ENCODE results near the gene VTI1A. TPM values are rescaled to one million over a fixed set of nuclear protein-coding genes. Genes with fewer than 3 reads are reported as not detected.
A peak's percentile ranks its signal among the peaks of the same experiment; 100 is the strongest.

VTI1A gene
- polyA plus RNA-seq, 2 of the 4 experiments (the other 2 are of a cell fraction): 17.0 to 25.3 TPM

DNA sequence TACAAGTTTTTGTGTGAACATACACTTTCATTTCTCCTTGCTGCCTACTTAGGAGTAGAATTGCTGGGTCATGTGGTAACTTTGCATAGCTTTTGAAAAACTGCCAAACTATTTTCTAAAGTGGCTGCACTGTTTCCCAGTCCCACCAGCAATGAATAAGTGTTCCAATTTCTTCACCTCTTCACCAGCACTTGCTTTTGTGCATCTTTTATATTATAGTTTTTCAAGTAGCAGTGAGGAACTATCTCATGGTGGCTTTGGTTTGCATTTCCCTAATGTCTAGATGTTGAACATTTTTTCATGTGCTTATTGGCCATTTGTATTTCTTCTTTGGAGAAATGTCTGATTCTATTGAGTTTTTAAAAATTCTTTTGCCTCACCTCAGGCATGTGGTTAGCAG, 273.2 kb downstream of the VTI1A start:
- TF ChIP-seq, protein P1, sequence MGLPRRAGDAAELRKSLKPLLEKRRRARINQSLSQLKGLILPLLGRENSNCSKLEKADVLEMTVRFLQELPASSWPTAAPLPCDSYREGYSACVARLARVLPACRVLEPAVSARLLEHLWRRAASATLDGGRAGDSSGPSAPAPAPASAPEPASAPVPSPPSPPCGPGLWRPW (IDR thresholded peaks at IDR 0.05): no peak
- TF ChIP-seq, protein P2, sequence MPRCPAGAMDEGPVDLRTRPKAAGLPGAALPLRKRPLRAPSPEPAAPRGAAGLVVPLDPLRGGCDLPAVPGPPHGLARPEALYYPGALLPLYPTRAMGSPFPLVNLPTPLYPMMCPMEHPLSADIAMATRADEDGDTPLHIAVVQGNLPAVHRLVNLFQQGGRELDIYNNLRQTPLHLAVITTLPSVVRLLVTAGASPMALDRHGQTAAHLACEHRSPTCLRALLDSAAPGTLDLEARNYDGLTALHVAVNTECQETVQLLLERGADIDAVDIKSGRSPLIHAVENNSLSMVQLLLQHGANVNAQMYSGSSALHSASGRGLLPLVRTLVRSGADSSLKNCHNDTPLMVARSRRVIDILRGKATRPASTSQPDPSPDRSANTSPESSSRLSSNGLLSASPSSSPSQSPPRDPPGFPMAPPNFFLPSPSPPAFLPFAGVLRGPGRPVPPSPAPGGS (IDR thresholded peaks at IDR 0.05): no peak
- TF ChIP-seq MAFK (IDR thresholded peaks at IDR 0.05; ENCODE audit: partially characterized antibody): no peak
- TF ChIP-seq, protein P3, sequence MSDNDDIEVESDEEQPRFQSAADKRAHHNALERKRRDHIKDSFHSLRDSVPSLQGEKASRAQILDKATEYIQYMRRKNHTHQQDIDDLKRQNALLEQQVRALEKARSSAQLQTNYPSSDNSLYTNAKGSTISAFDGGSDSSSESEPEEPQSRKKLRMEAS (IDR thresholded peaks at IDR 0.05): no peak
- TF ChIP-seq GATA3 (IDR thresholded peaks at IDR 0.05; ENCODE audit: borderline replicate concordance): no peak
- no peak for TF ChIP-seq ZC3H11A (IDR thresholded peaks at IDR 0.05)
- no peak for TF ChIP-seq NR3C1 (IDR thresholded peaks at IDR 0.05)
- H3K4me3 ChIP-seq: no peak overlapping the region
- FAIRE-seq (no peak), ATAC-seq (no peak), DNase-seq (ENCODE audit: low read depth in 1 of 2, low spot score in 1 of 2) (no peak)
- ChIA-PET CTCF (interaction anchor here (0.9 to 1.9 kb wide), 5 partner anchors 12 to 69 kb away, joined by 3 to 7 read pairs (median 4); no protein-coding TSS in a partner anchor), POLR2A (no interaction called here)
- no peaks in the 10 kb centered on the region for H3K9me3 ChIP-seq
- no peak overlapping the region for H3K27ac ChIP-seq
- peaks cover 31% of the 10 kb centered on the region for H3K4me1 ChIP-seq
- no peak overlapping the region for H3K4me2 ChIP-seq

DNA sequence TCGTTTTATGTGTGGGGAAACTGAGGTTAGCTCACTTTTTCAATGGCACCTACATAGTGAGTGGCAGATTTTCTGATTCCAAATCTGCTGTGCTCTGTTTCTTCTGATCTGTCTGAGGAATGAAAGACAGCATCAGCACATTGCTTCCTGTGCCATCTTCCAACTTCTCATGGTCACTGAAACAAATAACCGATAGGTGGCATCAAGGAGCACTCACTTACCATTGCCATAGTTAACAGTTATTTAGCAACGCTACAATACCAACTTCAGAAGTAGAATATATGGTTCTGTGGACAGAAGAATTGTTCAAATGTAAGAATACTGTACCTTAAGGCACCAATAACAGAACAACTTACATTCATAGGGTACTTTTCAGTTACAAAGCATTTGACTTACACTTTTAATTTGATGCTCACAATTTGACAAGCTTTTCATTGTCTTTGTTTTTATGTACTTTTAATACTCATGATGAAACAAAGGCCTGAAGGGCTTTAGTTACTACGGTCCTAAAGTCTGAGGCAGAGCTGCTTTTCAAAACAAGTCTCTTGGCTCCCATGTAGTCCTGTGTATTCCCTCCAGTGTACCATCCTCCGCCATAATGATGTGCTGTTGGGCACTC, 274.2 kb downstream of the VTI1A start:
- no peak overlapping the region for H3K4me2 ChIP-seq
- ChIA-PET POLR2A (no interaction called here), CTCF (interaction anchor here (0.6 to 2.5 kb wide), 21 partner anchors 11 to 659 kb away, joined by 3 to 13 read pairs (median 3); no protein-coding TSS in a partner anchor)
- H3K4me1 ChIP-seq: peaks cover 21% of the 10 kb centered on the region
- no peak overlapping the region for H3K4me3 ChIP-seq
- TF ChIP-seq RFX5 (IDR thresholded peaks at IDR 0.05) (no peak), GATA3 (IDR thresholded peaks at IDR 0.05; ENCODE audit: borderline replicate concordance) (no peak), ZSCAN20 (CRISPR knock-in tag; IDR thresholded peaks at IDR 0.05) (no peak), CBX8 (IDR thresholded peaks at IDR 0.05) (no peak), FOXS1 (CRISPR knock-in tag; IDR thresholded peaks at IDR 0.05) (no peak), PHF8 (IDR thresholded peaks at IDR 0.05; ENCODE audit: borderline replicate concordance, low read depth) (no peak), HOXB13 (CRISPR knock-in tag; IDR thresholded peaks at IDR 0.05; ENCODE audit: low read depth) (no peak), CEBPB (IDR thresholded peaks at IDR 0.05) (0 out of 4 replicates have a peak, but pooled peaks of 1 of the 2 experiments have one; percentile 22), SMC3 (IDR thresholded peaks at IDR 0.05) (peak; percentile 63), MAFK (IDR thresholded peaks at IDR 0.05; ENCODE audit: partially characterized antibody) (peak; percentile 58), RAD21 (conservative IDR thresholded peaks at IDR 0.05 in 1 of 2, IDR thresholded peaks at IDR 0.05 in 1 of 2) (peak; percentile 60 to 66)
- TF ChIP-seq, protein P4, sequence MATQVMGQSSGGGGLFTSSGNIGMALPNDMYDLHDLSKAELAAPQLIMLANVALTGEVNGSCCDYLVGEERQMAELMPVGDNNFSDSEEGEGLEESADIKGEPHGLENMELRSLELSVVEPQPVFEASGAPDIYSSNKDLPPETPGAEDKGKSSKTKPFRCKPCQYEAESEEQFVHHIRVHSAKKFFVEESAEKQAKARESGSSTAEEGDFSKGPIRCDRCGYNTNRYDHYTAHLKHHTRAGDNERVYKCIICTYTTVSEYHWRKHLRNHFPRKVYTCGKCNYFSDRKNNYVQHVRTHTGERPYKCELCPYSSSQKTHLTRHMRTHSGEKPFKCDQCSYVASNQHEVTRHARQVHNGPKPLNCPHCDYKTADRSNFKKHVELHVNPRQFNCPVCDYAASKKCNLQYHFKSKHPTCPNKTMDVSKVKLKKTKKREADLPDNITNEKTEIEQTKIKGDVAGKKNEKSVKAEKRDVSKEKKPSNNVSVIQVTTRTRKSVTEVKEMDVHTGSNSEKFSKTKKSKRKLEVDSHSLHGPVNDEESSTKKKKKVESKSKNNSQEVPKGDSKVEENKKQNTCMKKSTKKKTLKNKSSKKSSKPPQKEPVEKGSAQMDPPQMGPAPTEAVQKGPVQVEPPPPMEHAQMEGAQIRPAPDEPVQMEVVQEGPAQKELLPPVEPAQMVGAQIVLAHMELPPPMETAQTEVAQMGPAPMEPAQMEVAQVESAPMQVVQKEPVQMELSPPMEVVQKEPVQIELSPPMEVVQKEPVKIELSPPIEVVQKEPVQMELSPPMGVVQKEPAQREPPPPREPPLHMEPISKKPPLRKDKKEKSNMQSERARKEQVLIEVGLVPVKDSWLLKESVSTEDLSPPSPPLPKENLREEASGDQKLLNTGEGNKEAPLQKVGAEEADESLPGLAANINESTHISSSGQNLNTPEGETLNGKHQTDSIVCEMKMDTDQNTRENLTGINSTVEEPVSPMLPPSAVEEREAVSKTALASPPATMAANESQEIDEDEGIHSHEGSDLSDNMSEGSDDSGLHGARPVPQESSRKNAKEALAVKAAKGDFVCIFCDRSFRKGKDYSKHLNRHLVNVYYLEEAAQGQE (IDR thresholded peaks at IDR 0.05): no peak
- TF ChIP-seq, protein P5, sequence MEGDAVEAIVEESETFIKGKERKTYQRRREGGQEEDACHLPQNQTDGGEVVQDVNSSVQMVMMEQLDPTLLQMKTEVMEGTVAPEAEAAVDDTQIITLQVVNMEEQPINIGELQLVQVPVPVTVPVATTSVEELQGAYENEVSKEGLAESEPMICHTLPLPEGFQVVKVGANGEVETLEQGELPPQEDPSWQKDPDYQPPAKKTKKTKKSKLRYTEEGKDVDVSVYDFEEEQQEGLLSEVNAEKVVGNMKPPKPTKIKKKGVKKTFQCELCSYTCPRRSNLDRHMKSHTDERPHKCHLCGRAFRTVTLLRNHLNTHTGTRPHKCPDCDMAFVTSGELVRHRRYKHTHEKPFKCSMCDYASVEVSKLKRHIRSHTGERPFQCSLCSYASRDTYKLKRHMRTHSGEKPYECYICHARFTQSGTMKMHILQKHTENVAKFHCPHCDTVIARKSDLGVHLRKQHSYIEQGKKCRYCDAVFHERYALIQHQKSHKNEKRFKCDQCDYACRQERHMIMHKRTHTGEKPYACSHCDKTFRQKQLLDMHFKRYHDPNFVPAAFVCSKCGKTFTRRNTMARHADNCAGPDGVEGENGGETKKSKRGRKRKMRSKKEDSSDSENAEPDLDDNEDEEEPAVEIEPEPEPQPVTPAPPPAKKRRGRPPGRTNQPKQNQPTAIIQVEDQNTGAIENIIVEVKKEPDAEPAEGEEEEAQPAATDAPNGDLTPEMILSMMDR (IDR thresholded peaks at IDR 0.05): peak; percentile 58
- TF ChIP-seq, protein P6, sequence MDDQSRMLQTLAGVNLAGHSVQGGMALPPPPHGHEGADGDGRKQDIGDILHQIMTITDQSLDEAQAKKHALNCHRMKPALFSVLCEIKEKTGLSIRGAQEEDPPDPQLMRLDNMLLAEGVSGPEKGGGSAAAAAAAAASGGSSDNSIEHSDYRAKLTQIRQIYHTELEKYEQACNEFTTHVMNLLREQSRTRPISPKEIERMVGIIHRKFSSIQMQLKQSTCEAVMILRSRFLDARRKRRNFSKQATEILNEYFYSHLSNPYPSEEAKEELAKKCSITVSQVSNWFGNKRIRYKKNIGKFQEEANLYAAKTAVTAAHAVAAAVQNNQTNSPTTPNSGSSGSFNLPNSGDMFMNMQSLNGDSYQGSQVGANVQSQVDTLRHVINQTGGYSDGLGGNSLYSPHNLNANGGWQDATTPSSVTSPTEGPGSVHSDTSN (IDR thresholded peaks at IDR 0.05): no peak
- no peak overlapping the region for H3K27ac ChIP-seq
- WGBS (ENCODE audit: missing lambda C conversion rate): 42% methylated on average over 5 of the region's 5 CpGs
- ATAC-seq: peak in 1 of 2 experiments; percentile 72; a peak in 3 of 6 replicates
- peak; percentile 94 for FAIRE-seq
- DNase-seq (ENCODE audit: low read depth in 1 of 2, low spot score in 1 of 2): peak; percentile 67 to 69
- H3K9me3 ChIP-seq: no peaks in the 10 kb centered on the region

Data from A549 (cell line).